ENCODE results near the gene TFAP2B. TPM values are rescaled to one million over a fixed set of nuclear protein-coding genes. Genes with fewer than 3 reads are reported as not detected.

Gene TFAP2B
- total RNA-seq, 1 experiment from 2014 or later, result not detected

GRCh38 chr6:50853939-50854338 lies 35.3 kb downstream of the TFAP2B start:
- no peak for DNase-seq
- Histone ChIP-seq H4K20me1 (ENCODE audit: control insufficient read depth, insufficient read depth, insufficient read length) (no peaks in the 10 kb centered on the region), H2BK15ac (ENCODE audit: low read depth, low read length) (no peak overlapping the region), H3K27ac (ENCODE audit: insufficient read length, low read depth, low read length) (no peak overlapping the region), H3K18ac (ENCODE audit: insufficient read length, low read depth, low read length) (no peak overlapping the region), H3K14ac (ENCODE audit: insufficient read depth, low read length) (no peak overlapping the region), H4K8ac (replicated peaks; ENCODE audit: insufficient read length, low read depth, low read length) (no peak overlapping the region), H4K5ac (ENCODE audit: insufficient read length, low read depth, low read length) (no peak overlapping the region), H3K79me1 (ENCODE audit: insufficient read depth, low read depth, low read length, poor library complexity, severe bottlenecking) (no peaks in the 10 kb centered on the region), H3K4ac (ENCODE audit: low read depth, low read length) (no peak overlapping the region), H4K91ac (ENCODE audit: insufficient read length, low read depth, low read length) (no peak overlapping the region), H3K4me1 (ENCODE audit: insufficient read depth, low read length) (no peaks in the 10 kb centered on the region), H2BK120ac (ENCODE audit: low read depth, low read length, poor library complexity, severe bottlenecking) (no peak overlapping the region), H3K56ac (ENCODE audit: insufficient read length, low read depth, low read length) (no peak overlapping the region), H3K9me3 (ENCODE audit: control insufficient read depth, low read depth, low read length) (no peaks in the 10 kb centered on the region), H2BK20ac (ENCODE audit: low read depth, low read length, poor library complexity, severe bottlenecking) (no peak overlapping the region), H3K79me2 (ENCODE audit: insufficient read depth, low read length) (no peaks in the 10 kb centered on the region), H3K4me2 (ENCODE audit: insufficient read depth, insufficient read length, low read length) (no peak overlapping the region), H3K23ac (ENCODE audit: insufficient read length, low read depth, low read length) (no peak overlapping the region), H3K27me3 (ENCODE audit: insufficient read depth, low read length) (peaks cover 50% of the 10 kb centered on the region), H3K9ac (ENCODE audit: extremely low read depth, insufficient read length, low read length) (no peak overlapping the region), H2BK12ac (ENCODE audit: insufficient read length, low read depth, low read length) (no peak overlapping the region), H2AK5ac (ENCODE audit: insufficient read length, low read length) (no peak overlapping the region), H3K23me2 (ENCODE audit: insufficient read length, low read depth, low read length, poor library complexity, severe bottlenecking) (peaks cover 12% of the 10 kb centered on the region), H2BK5ac (ENCODE audit: insufficient read length, low read length) (no peak overlapping the region), H3T11ph (ENCODE audit: low read length) (no peak overlapping the region), H2AFZ (ENCODE audit: low read length) (no peak overlapping the region)
- Mint-ChIP-seq H3K36me3 (ENCODE audit: insufficient read depth in 1 of 3, low read depth in 3 of 3) (no peaks in the 10 kb centered on the region), H3K4me1 (peaks cover 27 to 35% of the 10 kb centered on the region in 2 experiments), H3K4me3 (no peak overlapping the region), H3K27ac (no peak overlapping the region; a peak in 1 of 7 replicates), H3K27me3 (ENCODE audit: low read depth) (peaks cover 97% of the 10 kb centered on the region), H3K9me3 (peaks cover 0 to 2% of the 10 kb centered on the region in 2 experiments; a peak in 2 of 5 replicates)
- no peak for TF ChIP-seq CTCF (conservative IDR thresholded peaks at IDR 0.05)
- no CpG with 5 or more reads among the region's 6 CpGs for WGBS (ENCODE audit: extremely low coverage, insufficient read length, low lambda C conversion rate)

Measured in H9 (cell line).